ENCODE results near the gene ERP29. TPM values are rescaled to one million over a fixed set of nuclear protein-coding genes. Genes with fewer than 3 reads are reported as not detected.
"Not testable (repeated sequence)": the region's sequence is repeated elsewhere in the genome, so short reads cannot be mapped to it uniquely, and the experiment has no call there.

ERP29 gene
- polyA plus RNA-seq, 6 donors from 2014 or later = 271 to 327 (median 295) TPM

DNA sequence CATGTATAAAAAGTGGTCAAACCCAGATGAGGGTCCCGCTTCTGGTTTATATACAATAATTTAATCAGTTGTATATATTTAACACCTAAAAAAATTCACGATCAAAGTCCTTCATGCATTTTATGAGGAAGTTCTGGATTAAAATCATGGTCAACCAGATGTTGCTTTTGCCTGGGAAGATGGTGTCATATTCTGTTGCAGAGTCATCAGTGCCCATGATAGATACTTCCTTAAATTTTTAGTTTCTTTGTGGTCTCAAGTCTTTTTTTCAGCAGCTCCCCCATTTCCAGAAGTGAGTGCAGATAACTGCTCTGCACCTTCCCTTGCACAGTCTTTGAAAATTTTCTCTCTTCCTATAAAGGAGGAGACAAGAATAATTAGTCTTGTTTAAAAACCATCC is 16.1 kb downstream of the ERP29 start:
- DNase-seq = no peak
- H3K27ac Mint-ChIP-seq = no peak overlapping the region
- peaks cover 15 to 40% (median 35%) of the 10 kb centered on the region in 3 donors for H3K4me1 Mint-ChIP-seq
- no peaks in the 10 kb centered on the region for H3K9me3 Mint-ChIP-seq
- ATAC-seq (ENCODE audit: low read depth in 2 of 2) = no peak
- H3K4me3 Mint-ChIP-seq = no peak overlapping the region
- peaks cover 11 to 21% of the 10 kb centered on the region in 2 donors for H3K36me3 Mint-ChIP-seq
- H3K27me3 Mint-ChIP-seq = no peaks in the 10 kb centered on the region

DNA sequence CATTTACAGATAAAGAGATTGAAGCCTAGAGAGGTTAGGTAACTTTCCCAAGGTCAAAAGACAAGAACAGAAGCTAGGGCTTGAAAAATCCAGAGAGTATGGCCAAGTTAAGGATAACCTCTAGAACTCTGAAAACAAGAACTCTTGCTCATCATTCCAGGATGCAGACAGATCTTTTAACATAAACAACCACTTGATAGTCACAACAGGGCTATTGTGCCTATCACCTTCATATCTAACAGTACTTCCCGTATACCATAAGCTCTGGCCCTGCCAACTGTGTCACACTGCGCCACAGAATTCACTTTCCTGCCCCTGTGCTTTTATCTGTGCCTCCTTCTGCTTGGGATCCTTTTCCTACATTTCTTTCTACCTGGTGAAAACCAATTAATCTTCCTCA is 18.2 kb downstream of the ERP29 start:
- no peaks in the 10 kb centered on the region for H3K27me3 Mint-ChIP-seq
- peaks cover 8 to 29% (median 17%) of the 10 kb centered on the region in 3 donors for H3K4me1 Mint-ChIP-seq
- no peaks in the 10 kb centered on the region for H3K9me3 Mint-ChIP-seq
- DNase-seq (no peak), ATAC-seq (ENCODE audit: low read depth in 2 of 2) (no peak)
- peaks cover 7 to 8% of the 10 kb centered on the region in 2 donors for H3K36me3 Mint-ChIP-seq
- H3K27ac Mint-ChIP-seq = peak overlapping the region in 3 of 6 donors; percentile 7 to 65 (median 16)
- no peak overlapping the region for H3K4me3 Mint-ChIP-seq

DNA sequence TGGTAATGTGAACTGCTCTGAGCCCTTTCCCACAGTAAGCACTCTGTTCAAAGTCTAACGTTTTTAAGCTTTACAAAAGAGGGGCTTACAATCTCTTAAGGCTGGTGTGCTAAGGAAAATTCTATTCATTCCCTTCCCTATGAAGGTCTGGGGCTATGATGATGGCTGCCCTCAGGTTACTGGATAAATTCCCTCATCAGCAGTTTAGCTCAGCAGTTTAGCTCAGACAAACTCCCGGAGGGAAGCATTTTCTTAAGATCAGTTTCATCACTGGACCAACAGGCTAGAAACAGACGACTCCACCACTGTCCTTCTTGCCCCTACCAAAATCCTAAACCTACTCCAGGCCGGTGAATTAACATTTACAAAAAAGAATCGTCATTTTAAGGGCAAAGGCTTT is 19.1 kb downstream of the ERP29 start:
- Mint-ChIP-seq H3K27ac (no peak overlapping the region), H3K4me3 (no peak overlapping the region), H3K27me3 (no peaks in the 10 kb centered on the region), H3K9me3 (no peaks in the 10 kb centered on the region), H3K36me3 (peaks cover 7 to 8% of the 10 kb centered on the region in 2 donors), H3K4me1 (peaks cover 7 to 24% (median 11%) of the 10 kb centered on the region in 3 donors)
- ATAC-seq (ENCODE audit: low read depth in 2 of 2) = no peak
- no peak for DNase-seq

DNA sequence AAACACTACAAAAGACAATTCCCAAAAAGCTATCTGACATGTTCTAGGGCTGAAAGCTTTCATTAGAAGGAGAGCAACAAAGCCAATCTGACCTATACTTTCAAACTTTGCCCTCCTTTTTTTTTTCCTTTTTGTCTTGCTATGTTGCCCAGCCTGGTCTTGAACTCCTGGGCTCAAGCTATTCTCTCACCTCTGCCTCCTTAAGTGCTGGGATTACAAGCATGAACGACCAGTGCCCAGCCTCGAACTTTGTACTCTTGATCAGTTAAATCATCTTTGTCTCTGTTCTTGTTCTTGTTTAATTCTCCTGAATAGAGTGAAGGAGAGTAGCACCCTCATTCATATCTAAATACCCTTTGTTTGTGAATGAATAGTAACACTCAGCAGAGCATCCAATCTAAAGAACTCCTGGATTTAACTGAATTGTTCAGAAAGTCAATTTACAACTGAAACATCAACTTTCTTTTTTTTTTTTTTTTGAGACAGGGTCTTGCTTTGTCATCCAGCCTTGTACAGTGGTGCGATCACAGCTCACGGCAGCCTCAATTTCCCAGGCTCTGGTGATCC is 22.1 kb downstream of the ERP29 start:
- no peak for ATAC-seq (ENCODE audit: low read depth in 2 of 2)
- Mint-ChIP-seq H3K36me3 (peaks cover 13 to 20% of the 10 kb centered on the region in 2 donors), H3K4me3 (no peak overlapping the region), H3K27me3 (no peaks in the 10 kb centered on the region), H3K9me3 (no peaks in the 10 kb centered on the region), H3K4me1 (peaks cover 0 to 3% (median 0%) of the 10 kb centered on the region in 3 donors), H3K27ac (no peak overlapping the region)
- DNase-seq = no peak

DNA sequence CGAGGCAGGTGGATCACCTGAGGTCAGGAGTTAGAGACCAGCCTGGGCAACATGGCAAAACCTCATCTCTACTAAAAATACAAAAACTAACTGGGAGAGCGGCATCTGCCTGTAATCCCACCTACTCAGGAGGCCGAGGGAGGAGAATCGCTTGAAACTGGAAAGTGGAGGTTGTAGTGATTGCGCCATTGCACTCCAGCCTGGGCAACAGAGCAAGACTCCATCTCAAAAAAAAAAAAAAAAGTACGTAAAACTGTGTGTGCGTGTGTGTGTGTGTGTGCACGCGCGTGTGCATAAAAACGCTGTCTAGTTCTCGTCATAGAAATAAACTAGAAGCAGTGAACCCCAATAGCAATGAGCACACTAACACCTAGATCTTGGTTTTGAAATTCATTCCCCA is 23.4 kb downstream of the ERP29 start:
- Mint-ChIP-seq H3K36me3 (peaks cover 13 to 20% of the 10 kb centered on the region in 2 donors), H3K27ac (peak overlapping the region in 1 of 6 donors; percentile 49)
- H3K27me3 Mint-ChIP-seq; H3K4me1 Mint-ChIP-seq; DNase-seq; ATAC-seq (ENCODE audit: low read depth in 2 of 2); H3K9me3 Mint-ChIP-seq; H3K4me3 Mint-ChIP-seq: not testable (repeated sequence)

DNA sequence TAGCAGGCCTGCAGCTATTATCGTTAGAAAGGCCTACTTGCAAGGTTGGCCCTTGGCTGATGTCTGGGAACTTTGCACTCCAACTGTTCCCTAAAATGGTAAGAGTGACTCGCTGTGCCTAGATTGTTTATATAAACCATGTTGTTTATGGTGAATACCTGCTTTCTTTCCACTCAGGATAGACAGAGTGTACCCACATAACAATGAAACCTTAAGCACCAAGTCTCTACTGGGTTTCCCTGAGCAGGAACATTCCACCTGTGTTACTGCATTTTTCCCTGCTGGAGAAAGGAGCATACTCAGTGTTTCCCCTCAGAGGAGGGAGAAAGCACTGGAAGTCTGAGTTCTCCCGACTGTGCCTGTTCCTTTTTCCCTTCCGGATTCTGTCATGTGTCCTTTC is 32.8 kb downstream of the ERP29 start:
- Mint-ChIP-seq H3K4me3 (no peak overlapping the region), H3K27me3 (no peaks in the 10 kb centered on the region), H3K4me1 (peaks cover 12 to 14% (median 14%) of the 10 kb centered on the region in 3 donors), H3K27ac (peak overlapping the region in 2 of 6 donors; percentile 14 to 36), H3K9me3 (no peaks in the 10 kb centered on the region), H3K36me3 (peaks cover 23 to 28% of the 10 kb centered on the region in 2 donors)
- ATAC-seq (ENCODE audit: low read depth in 2 of 2) (no peak), DNase-seq (no peak)

DNA sequence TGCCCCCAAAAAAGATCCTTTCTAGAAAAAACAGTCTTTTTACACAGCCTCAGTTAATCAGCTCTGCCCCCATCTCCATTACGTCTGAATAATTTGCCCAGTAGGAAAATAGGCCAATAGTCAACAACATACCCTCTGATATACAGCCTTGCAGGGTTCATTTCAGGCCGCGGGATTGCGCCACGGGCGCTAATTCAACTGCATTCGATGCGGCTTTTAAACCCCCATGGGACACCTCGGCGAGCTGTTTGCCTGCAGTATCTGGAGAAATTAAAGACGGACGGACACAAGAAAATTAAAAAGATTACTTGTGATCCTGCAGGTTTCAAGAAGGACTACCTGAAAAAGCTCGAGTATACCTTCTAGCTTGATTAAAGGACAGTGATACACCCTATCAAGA is 36.1 kb downstream of the ERP29 start:
- Mint-ChIP-seq H3K4me3 (no peak overlapping the region), H3K27me3 (no peaks in the 10 kb centered on the region), H3K9me3 (no peaks in the 10 kb centered on the region), H3K36me3 (peaks cover 28 to 35% of the 10 kb centered on the region in 2 donors), H3K27ac (no peak overlapping the region), H3K4me1 (peaks cover 12 to 14% (median 14%) of the 10 kb centered on the region in 3 donors)
- no peak for DNase-seq
- ATAC-seq (ENCODE audit: low read depth in 2 of 2) = no peak

DNA sequence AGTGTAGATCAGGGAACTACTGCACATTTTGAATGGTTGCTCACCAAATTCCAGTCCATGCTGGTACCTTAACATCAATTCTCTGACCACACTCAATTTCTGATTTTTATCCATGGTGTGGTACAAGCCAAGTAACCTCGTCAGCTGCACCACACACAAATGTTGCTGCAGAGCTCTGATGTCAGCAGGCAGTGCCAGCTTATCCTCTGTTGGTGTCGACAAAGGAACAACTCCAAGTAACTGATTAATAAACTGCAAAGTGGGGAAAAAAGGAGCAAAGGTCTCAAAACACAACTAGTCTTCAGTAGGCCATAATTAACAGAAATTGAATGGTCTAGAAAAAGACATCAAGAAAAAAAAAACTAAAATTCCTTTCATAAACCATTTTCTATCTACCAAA is 47.9 kb downstream of the ERP29 start:
- Mint-ChIP-seq H3K27me3 (no peaks in the 10 kb centered on the region), H3K4me3 (no peak overlapping the region), H3K27ac (peak overlapping the region in 2 of 6 donors; percentile 53 to 76), H3K4me1 (no peaks in the 10 kb centered on the region), H3K36me3 (peaks cover 2 to 11% of the 10 kb centered on the region in 2 donors), H3K9me3 (no peaks in the 10 kb centered on the region)
- ATAC-seq (ENCODE audit: low read depth in 2 of 2) = no peak
- DNase-seq = no peak

DNA sequence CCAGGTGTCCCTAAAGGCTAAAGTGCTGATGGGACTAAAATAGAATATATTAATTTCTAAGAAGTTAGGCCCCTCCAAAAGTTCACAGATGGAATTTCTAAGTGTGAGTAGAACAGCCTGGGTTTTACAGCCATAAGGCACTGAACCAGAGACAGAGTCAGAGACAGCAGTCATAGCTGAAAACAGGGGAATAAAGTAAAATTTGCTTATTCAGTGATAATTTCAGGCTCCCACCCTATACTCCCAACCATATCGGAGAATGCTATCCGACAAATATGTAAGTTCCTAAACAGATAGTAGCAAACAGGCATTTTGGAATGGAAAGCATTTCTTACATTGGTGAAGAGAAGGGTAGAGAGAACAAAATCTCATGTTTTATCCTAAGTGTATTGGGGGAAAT is 50.0 kb downstream of the ERP29 start:
- Mint-ChIP-seq H3K4me1 (no peaks in the 10 kb centered on the region), H3K36me3 (peaks cover 13 to 16% of the 10 kb centered on the region in 2 donors), H3K27ac (no peak overlapping the region), H3K27me3 (no peaks in the 10 kb centered on the region), H3K4me3 (no peak overlapping the region), H3K9me3 (no peaks in the 10 kb centered on the region)
- ATAC-seq (ENCODE audit: low read depth in 2 of 2) = no peak
- no peak for DNase-seq

DNA sequence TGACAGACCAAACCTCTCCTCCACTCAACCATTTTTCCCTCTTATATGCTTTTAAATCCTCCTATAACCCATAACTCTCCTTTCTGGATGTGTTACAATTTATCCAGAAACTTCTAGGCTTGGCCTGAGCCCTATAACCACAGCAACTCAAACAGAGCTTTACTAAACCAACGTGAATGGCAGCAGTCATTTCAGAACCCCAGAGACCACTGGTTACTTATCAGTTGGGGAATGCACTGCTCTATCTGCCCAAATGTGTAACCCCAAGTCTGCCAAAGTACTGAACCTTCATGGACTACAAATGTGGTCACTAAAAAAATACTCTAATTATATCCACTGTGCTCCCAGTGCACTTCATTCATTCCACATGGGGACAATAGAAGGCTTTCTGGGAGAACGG is 53.3 kb downstream of the ERP29 start:
- no peak for DNase-seq
- no peak for ATAC-seq (ENCODE audit: low read depth in 2 of 2)
- Mint-ChIP-seq H3K36me3 (peaks cover 13 to 19% of the 10 kb centered on the region in 2 donors), H3K4me1 (no peaks in the 10 kb centered on the region), H3K9me3 (no peaks in the 10 kb centered on the region), H3K27me3 (no peaks in the 10 kb centered on the region), H3K27ac (peak overlapping the region in 3 of 6 donors; percentile 56 to 68 (median 64)), H3K4me3 (no peak overlapping the region)

Other genes starting within 250 kb of the ERP29 start
- 10 to 100 TPM; 11.5 to 16.9 (median 13.2) TPM for gene ALDH2, start 246.5 kb upstream of the ERP29 start, polyA plus RNA-seq (ENCODE audit: low read depth in 6 of 6)
- gene MAPKAPK5, start 171.2 kb upstream of the ERP29 start, polyA plus RNA-seq (ENCODE audit: low read depth in 6 of 6) = 10 to 100 TPM; 25.9 to 42.7 (median 29.1) TPM
- gene TMEM116, start 261 bp upstream of the ERP29 start, polyA plus RNA-seq (ENCODE audit: low read depth in 6 of 6) = 10 to 100 TPM in 1 of 6 donors, 1 to 10 TPM in 5; 4.2 to 19.0 (median 7.8) TPM
- gene NAA25, start 95.4 kb downstream of the ERP29 start, polyA plus RNA-seq (ENCODE audit: low read depth in 6 of 6) = 10 to 100 TPM in 3 of 6 donors, 1 to 10 TPM in 3; 8.8 to 16.8 (median 10.2) TPM
- gene TRAFD1, start 112.1 kb downstream of the ERP29 start, polyA plus RNA-seq (ENCODE audit: low read depth in 6 of 6) = 10 to 100 TPM; 55.6 to 83.2 (median 80.2) TPM

Measured in naive B cell (primary cell).